HepG2 (cell line): ENCODE data around the gene GAD1. TPM values are rescaled to one million over a fixed set of nuclear protein-coding genes. Genes with fewer than 3 reads are reported as not detected.
A peak's percentile ranks its signal among the peaks of the same experiment; 100 is the strongest.

Experiments
- HNF4A ChIP-seq: sonication (generic); formaldehyde crosslinking; IDR thresholded peaks from 2 replicates; pipeline ENCODE4 v1.4.0; 2020; ENCODE audit warnings: missing genetic modification reagents
- IKZF1 ChIP-seq: fragments of 450-650 bp; IDR thresholded peaks from 2 replicates; pipeline ENCODE4 v1.7.1; 2016
- KDM1A ChIP-seq: IDR thresholded peaks from 2 replicates; pipeline ENCODE4 v1.6.1; 2016; ENCODE audit warnings: missing compliant biosample characterization
- MAFF ChIP-seq: IDR thresholded peaks from 2 replicates; pipeline ENCODE4 v1.6.1; 2011; ENCODE audit warnings: low read depth, low read length, improper control_type of control experiment
- NPAS2 ChIP-seq: sonication (generic); formaldehyde crosslinking; IDR thresholded peaks from 2 replicates; pipeline ENCODE4 v1.8.0; 2022; ENCODE audit warnings: mild to moderate bottlenecking, missing genetic modification reagents, borderline replicate concordance
- PAX8 ChIP-seq: sonication (generic); formaldehyde crosslinking; IDR thresholded peaks from 2 replicates; pipeline ENCODE4 v1.8.0; 2022; ENCODE audit warnings: mild to moderate bottlenecking, missing genetic modification reagents, borderline replicate concordance
- SPEN ChIP-seq: sonication (generic); formaldehyde crosslinking; IDR thresholded peaks from 2 replicates; pipeline ENCODE4 v1.5.1; 2020; ENCODE audit warnings: low read depth, mild to moderate bottlenecking, missing genetic modification reagents
- STAT5B ChIP-seq: sonication (generic); formaldehyde crosslinking; IDR thresholded peaks from 2 replicates; pipeline ENCODE4 v1.4.0; 2020; ENCODE audit warnings: missing genetic modification reagents
- ZIK1 ChIP-seq: sonication (generic); formaldehyde crosslinking; IDR thresholded peaks from 2 replicates; pipeline ENCODE4 v1.5.0; 2020; ENCODE audit warnings: mild to moderate bottlenecking, low read depth, missing genetic modification reagents, borderline replicate concordance
- ZNF142 ChIP-seq: sonication (generic); formaldehyde crosslinking; IDR thresholded peaks from 2 replicates; pipeline ENCODE4 v1.4.0; 2020; ENCODE audit warnings: missing genetic modification reagents
- ZNF143 ChIP-seq: sonication (generic); formaldehyde crosslinking; IDR thresholded peaks from 2 replicates; pipeline ENCODE4 v1.4.0; 2020; ENCODE audit warnings: missing genetic modification reagents
- ZNF18 ChIP-seq: sonication (generic); formaldehyde crosslinking; IDR thresholded peaks from 2 replicates; pipeline ENCODE4 v1.8.0; 2022; ENCODE audit warnings: mild to moderate bottlenecking, missing genetic modification reagents; ENCODE audit not compliant: insufficient replicate concordance
- ZNF263 ChIP-seq: sonication (generic); formaldehyde crosslinking; IDR thresholded peaks from 2 replicates; pipeline ENCODE4 v1.4.0; 2020; ENCODE audit warnings: missing genetic modification reagents
- ZNF350 ChIP-seq: sonication (generic); formaldehyde crosslinking; IDR thresholded peaks from 2 replicates; pipeline ENCODE4 v1.4.0; 2020; ENCODE audit warnings: mild to moderate bottlenecking, low read depth, missing genetic modification reagents, borderline replicate concordance
- ZNF367 ChIP-seq: sonication (generic); formaldehyde crosslinking; IDR thresholded peaks from 2 replicates; pipeline ENCODE4 v1.4.0; 2020; ENCODE audit warnings: missing genetic modification reagents, borderline replicate concordance
- ZNF558 ChIP-seq: sonication (generic); formaldehyde crosslinking; IDR thresholded peaks from 2 replicates; pipeline ENCODE4 v1.9.0; 2022; ENCODE audit warnings: mild to moderate bottlenecking, missing genetic modification reagents, borderline replicate concordance
- ZNF580 ChIP-seq: IDR thresholded peaks from 2 replicates; pipeline ENCODE4 v1.6.1; 2016; ENCODE audit warnings: low read depth, borderline replicate concordance
- ZNF598 ChIP-seq: sonication (generic); formaldehyde crosslinking; IDR thresholded peaks from 2 replicates; pipeline ENCODE4 v1.5.1; 2020; ENCODE audit warnings: mild to moderate bottlenecking, missing genetic modification reagents, borderline replicate concordance
- polyA plus RNA-seq, 8 experiments: library from polyadenylated mRNA; depleted of rRNA in 3 of 8; stranded (reverse) in 7 of 8; unstranded in 1 of 8; fragments of >200 nt; fragmentation: Illumina TruSeq in 4 of 8; extraction: Trizol in 4 of 8; gene quantifications; 2 replicates each; pipeline versions ENCODE4 v1.2.1 to v1.2.3, GENCODE V29; 2011 to 2016; ENCODE audit warnings: low read depth in 4 of 8, missing spikeins in 1 of 8, mixed read lengths in 1 of 8; ENCODE audit not compliant: insufficient read depth in 1 of 8
- total RNA-seq, 5 experiments: library from RNA; depleted of rRNA; stranded (reverse); fragments of >200 nt; fragmentation: Illumina TruSeq; extraction: Trizol; gene quantifications; 2 replicates each; pipeline ENCODE4 v1.2.3, GENCODE V29; 2016; ENCODE audit warnings: low read depth in 1 of 5
- TF ChIP-seq, protein P1 (sequence below): sonication (generic); formaldehyde crosslinking; conservative IDR thresholded peaks from 2 replicates; pipeline ENCODE4 v1.4.0; 2020; ENCODE audit warnings: missing genetic modification reagents

GAD1 gene
- total and polyA plus RNA-seq, 2 of the 13 experiments (the other 11 are each of a cell fraction or from before 2014, with no cell fraction given): 0.09 to 0.13 TPM

DNA sequence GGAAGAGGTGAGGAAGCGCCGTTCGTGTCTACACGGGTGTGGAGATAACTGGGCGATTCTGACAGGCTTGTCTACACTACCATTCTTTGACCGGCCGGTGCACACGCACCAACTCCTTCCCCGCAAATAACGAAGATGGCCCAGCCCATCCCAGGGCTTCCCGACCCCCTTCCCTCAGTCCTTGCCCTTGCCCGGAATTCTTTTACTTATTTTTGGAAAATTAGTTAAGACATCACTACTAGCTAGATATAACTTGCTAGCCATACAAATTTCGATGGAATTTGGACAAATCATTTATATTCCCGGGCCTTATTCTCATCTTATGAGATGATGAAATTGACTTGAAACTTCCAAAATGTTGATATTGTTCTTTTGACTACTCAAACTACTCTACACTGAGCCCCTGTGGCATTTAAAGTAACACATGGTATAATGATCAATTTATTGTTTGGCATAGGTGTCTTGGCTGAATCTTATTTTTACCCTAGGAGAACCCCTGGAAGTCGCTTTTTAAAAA, 45.2 kb upstream of the GAD1 start (continued):
- TF ChIP-seq KDM1A (no peak), ZNF263 (CRISPR knock-in tag) (no peak; the same call in 1 of the 2 replicates), ZNF598 (CRISPR knock-in tag) (no peak), PAX8 (no peak), ZNF142 (CRISPR knock-in tag) (no peak), ZNF143 (CRISPR knock-in tag) (no peak), IKZF1 (no peak), ZNF580 (CRISPR knock-in tag) (no peak), ZIK1 (CRISPR knock-in tag) (no peak), HNF4A (CRISPR knock-in tag) (no peak), NPAS2 (CRISPR knock-in tag) (no peak), ZNF18 (peak; percentile 1), STAT5B (CRISPR knock-in tag) (no peak), SPEN (CRISPR knock-in tag) (no peak), ZNF558 (no peak), MAFF (no peak), ZNF350 (CRISPR knock-in tag) (no peak), ZNF367 (CRISPR knock-in tag) (no peak)
- TF ChIP-seq, protein P1, sequence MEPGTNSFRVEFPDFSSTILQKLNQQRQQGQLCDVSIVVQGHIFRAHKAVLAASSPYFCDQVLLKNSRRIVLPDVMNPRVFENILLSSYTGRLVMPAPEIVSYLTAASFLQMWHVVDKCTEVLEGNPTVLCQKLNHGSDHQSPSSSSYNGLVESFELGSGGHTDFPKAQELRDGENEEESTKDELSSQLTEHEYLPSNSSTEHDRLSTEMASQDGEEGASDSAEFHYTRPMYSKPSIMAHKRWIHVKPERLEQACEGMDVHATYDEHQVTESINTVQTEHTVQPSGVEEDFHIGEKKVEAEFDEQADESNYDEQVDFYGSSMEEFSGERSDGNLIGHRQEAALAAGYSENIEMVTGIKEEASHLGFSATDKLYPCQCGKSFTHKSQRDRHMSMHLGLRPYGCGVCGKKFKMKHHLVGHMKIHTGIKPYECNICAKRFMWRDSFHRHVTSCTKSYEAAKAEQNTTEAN (CRISPR knock-in tag): no peak; the same call in 1 of the 2 replicates
